Tibial nerve (tissue), 4 donors: ENCODE measurements around the gene KARS1.

ENCODE experiments used
- CTCF ChIP-seq, 5 experiments: fragments of 200-600 bp in 3 of 5; fragments of 450-650 bp in 2 of 5; sonication (generic) in 3 of 5; IDR thresholded peaks; one replicate each; pipeline ENCODE4 v1.5.1; 2016 to 2019; ENCODE audit warnings: antibody characterized with exemption in 5 of 5, mild to moderate bottlenecking in 3 of 5, moderate library complexity in 2 of 5
- EP300 ChIP-seq, 2 donors: sonication (generic); formaldehyde crosslinking; IDR thresholded peaks; one replicate each; pipeline ENCODE4 v1.6.1; 2017; ENCODE audit warnings: antibody characterized with exemption in 2 of 2, mild to moderate bottlenecking in 1 of 2
- POLR2A ChIP-seq, 2 donors: fragments of 450-650 bp; IDR thresholded peaks; one replicate each; pipeline ENCODE4 v1.6.1; 2017; ENCODE audit warnings: antibody characterized with exemption in 2 of 2, mild to moderate bottlenecking in 2 of 2, moderate library complexity in 2 of 2

DNA sequence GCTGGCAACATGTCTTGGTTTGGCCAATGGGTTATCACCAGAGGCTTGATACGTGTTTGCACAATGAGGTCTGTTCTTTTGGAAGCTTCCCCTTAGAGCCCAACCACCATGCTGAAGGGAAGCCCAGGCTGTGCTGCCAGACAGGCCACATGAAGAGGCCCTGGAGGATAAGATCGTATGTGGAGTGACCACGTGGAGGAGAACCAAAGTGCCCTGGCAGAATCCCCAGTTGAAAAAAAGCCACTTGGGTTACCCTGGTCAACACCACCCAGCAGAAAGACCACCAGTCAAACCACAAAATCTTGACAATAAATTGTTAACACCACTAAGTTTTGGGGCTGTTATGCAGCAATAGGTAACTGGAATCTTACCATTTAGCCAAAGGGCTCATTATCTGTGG is 17.4 kb downstream of the KARS1 start:
- TF ChIP-seq CTCF (IDR thresholded peaks at IDR 0.05) (no peak), EP300 (IDR thresholded peaks at IDR 0.05) (no peak), POLR2A (IDR thresholded peaks at IDR 0.05) (no peak)
